K562 (cell line): ENCODE data around the gene IL4I1. TPM values are rescaled to one million over a fixed set of nuclear protein-coding genes. Genes with fewer than 3 reads are reported as not detected.

Experiments
- HEY1 ChIP-seq: fragments of 250-450 bp; sonication (Bioruptor Pico); IDR thresholded peaks from 2 replicates; pipeline ENCODE4 v1.5.0; 2020; ENCODE audit warnings: mild to moderate bottlenecking, moderate library complexity, borderline replicate concordance
- KLF6 ChIP-seq: fragments of 250-450 bp; sonication (Bioruptor Pico); IDR thresholded peaks from 2 replicates; pipeline ENCODE4 v1.4.0; 2020; ENCODE audit warnings: mild to moderate bottlenecking, moderate library complexity, borderline replicate concordance
- MLLT1 ChIP-seq, 2 experiments: fragments of 450-650 bp; IDR thresholded peaks; 2 replicates each; pipeline ENCODE4 v1.6.1; 2016
- NR2C1 ChIP-seq, 2 experiments: fragments of 450-650 bp; IDR thresholded peaks; 2 replicates each; pipeline ENCODE4 v1.6.1; 2017; ENCODE audit warnings: mild to moderate bottlenecking in 2 of 2, antibody characterized with exemption in 1 of 2, inconsistent platforms in 1 of 2, missing compliant biosample characterization in 1 of 2, missing genetic modification characterization in 1 of 2
- RBFOX2 ChIP-seq: fragments of 200-400 bp; formaldehyde crosslinking; IDR thresholded peaks from 2 replicates; pipeline ENCODE4 v1.6.1; 2017; ENCODE audit warnings: low read depth, mild to moderate bottlenecking, low read length, moderate library complexity
- RBM22 ChIP-seq: fragments of 200-400 bp; formaldehyde crosslinking; IDR thresholded peaks from 2 replicates; pipeline ENCODE4 v1.6.1; 2018; ENCODE audit warnings: low read length, low read depth; ENCODE audit not compliant: poor library complexity, severe bottlenecking
- SAFB2 ChIP-seq: fragments of 200-400 bp; formaldehyde crosslinking; IDR thresholded peaks from 2 replicates; pipeline ENCODE4 v1.6.1; 2018; ENCODE audit warnings: borderline replicate concordance, low read length, low read depth, moderate library complexity; ENCODE audit not compliant: severe bottlenecking
- SMARCE1 ChIP-seq: fragments of 450-650 bp; IDR thresholded peaks from 2 replicates; pipeline ENCODE4 v1.7.1; 2016; ENCODE audit warnings: mild to moderate bottlenecking
- SUPT5H ChIP-seq: fragments of 450-650 bp; IDR thresholded peaks from 2 replicates; pipeline ENCODE4 v1.6.1; 2016
- ZBTB9 ChIP-seq: fragments of 450-650 bp; formaldehyde crosslinking; IDR thresholded peaks from 2 replicates; pipeline ENCODE4 v1.4.0; 2020; ENCODE audit warnings: mild to moderate bottlenecking, moderate library complexity
- ZNF785 ChIP-seq: fragments of 250-450 bp; sonication (Bioruptor Pico); IDR thresholded peaks from 2 replicates; pipeline ENCODE4 v1.4.0; 2020; ENCODE audit warnings: mild to moderate bottlenecking
- polyA plus RNA-seq, 8 experiments: library from polyadenylated mRNA; depleted of rRNA in 4 of 8; stranded (reverse) in 5 of 8; unstranded in 3 of 8; fragments of >200 nt; fragmentation: Nextera tagmentation in 2 of 8; fragmentation: Illumina TruSeq in 1 of 8; extraction: Ambion mirVana in 2 of 8; extraction: Trizol in 1 of 8; gene quantifications; 2 replicates each; pipeline versions ENCODE4 v1.2.1 to v1.2.3, GENCODE V29; 2011 to 2014; ENCODE audit warnings: inconsistent platforms in 1 of 8, missing spikeins in 1 of 8
- total RNA-seq, 7 experiments: library from RNA; depleted of rRNA in 6 of 7; stranded (reverse); fragments of >200 nt in 6 of 7; fragmentation: Illumina TruSeq in 2 of 7; extraction: Trizol in 2 of 7; gene quantifications; 2 replicates each; pipeline versions ENCODE4 v1.2.1 to v1.2.3, GENCODE V29; 2011 to 2021; ENCODE audit warnings: low replicate concordance in 1 of 7
- TF ChIP-seq, protein P1 (sequence below): fragments of 250-450 bp; sonication (Bioruptor Pico); IDR thresholded peaks from 2 replicates; pipeline ENCODE4 v1.8.0; 2022; ENCODE audit warnings: inconsistent platforms

The IL4I1 gene
- total and polyA plus RNA-seq, 9 of the 15 experiments (the other 6 are each of a cell fraction or from before 2014, with no cell fraction given): 0.06 to 0.95 (median 0.43) TPM; not detected in 2

GRCh38 chr19:49908480-49909420 lies 12.1 kb upstream of the IL4I1 start (continued):
- TF ChIP-seq, protein P1, sequence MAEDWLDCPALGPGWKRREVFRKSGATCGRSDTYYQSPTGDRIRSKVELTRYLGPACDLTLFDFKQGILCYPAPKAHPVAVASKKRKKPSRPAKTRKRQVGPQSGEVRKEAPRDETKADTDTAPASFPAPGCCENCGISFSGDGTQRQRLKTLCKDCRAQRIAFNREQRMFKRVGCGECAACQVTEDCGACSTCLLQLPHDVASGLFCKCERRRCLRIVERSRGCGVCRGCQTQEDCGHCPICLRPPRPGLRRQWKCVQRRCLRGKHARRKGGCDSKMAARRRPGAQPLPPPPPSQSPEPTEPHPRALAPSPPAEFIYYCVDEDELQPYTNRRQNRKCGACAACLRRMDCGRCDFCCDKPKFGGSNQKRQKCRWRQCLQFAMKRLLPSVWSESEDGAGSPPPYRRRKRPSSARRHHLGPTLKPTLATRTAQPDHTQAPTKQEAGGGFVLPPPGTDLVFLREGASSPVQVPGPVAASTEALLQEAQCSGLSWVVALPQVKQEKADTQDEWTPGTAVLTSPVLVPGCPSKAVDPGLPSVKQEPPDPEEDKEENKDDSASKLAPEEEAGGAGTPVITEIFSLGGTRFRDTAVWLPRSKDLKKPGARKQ (CRISPR knock-in tag): no peak
- 0 out of 4 replicates have a peak, but pooled peaks of 1 of the 2 experiments have one; percentile 48 for TF ChIP-seq MLLT1 (IDR thresholded peaks at IDR 0.05)
- peak; percentile 86 for TF ChIP-seq ZBTB9
- TF ChIP-seq HEY1 (CRISPR knock-in tag): no peak
- peak; percentile 46 for TF ChIP-seq RBM22
- no peak for TF ChIP-seq SUPT5H
- no peak for TF ChIP-seq SMARCE1
- TF ChIP-seq NR2C1 (IDR thresholded peaks at IDR 0.05): no peak
- no peak for TF ChIP-seq NR2C1 (tag; IDR thresholded peaks at IDR 0.05)
- TF ChIP-seq RBFOX2: peak; percentile 33; the same call in 1 of the 2 replicates
- TF ChIP-seq KLF6 (CRISPR knock-in tag): no peak
- TF ChIP-seq ZNF785: no peak
- no peak for TF ChIP-seq SAFB2
- TF ChIP-seq, all 486 proteins: peak for 7
